ENCODE results near the gene PIK3R5.

PIK3R5 gene

GRCh38 chr17:8896641-8897635 is 68.6 kb downstream of the PIK3R5 start:
- DNase-seq, result no peak

GRCh38 chr17:8896087-8896486 is 69.4 kb downstream of the PIK3R5 start:
- no peak for DNase-seq

DNA sequence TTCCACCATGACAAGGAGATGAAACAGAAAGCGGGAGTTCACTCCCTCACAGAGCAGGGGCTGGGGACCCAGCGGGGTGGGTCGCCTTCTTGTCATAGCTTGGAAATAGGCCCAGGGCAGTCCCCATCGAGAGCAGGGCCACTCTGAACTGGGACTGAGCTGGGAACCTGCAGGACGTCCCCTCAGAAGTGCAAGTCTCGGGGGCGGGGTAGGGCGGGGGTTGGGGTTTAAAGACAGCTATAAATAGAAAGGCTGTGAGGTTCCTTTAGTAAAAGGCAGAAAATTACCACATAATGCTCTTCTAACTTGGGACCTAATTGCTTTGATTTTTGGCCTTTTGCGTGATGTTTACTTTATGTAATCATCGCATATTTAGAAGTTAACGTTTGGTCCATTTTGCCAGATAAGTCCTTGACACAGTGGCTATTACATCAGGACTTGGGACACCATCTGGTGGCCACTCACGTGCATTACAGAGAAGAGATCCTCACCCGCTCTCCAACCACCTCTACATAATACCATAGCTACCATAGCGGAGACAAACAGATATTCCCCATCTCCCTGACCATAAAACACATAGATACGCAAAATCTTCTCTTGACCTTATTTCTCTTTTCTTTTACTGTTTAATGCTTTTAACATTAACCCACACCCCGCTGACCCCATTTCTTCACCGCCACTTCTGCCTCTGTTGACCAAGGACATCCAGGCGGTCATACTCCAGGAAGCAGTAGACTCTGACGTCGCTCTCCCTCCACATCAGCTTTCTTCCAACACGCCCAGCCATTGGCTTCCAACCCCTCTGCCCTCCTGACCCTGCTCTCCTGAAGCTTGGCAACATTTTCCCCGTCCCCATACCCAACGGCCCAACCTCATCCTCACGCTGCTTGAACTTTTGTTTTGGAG is 70.6 kb downstream of the PIK3R5 start:
- peak; percentile 75 to 81 (median 76) for DNase-seq

DNA sequence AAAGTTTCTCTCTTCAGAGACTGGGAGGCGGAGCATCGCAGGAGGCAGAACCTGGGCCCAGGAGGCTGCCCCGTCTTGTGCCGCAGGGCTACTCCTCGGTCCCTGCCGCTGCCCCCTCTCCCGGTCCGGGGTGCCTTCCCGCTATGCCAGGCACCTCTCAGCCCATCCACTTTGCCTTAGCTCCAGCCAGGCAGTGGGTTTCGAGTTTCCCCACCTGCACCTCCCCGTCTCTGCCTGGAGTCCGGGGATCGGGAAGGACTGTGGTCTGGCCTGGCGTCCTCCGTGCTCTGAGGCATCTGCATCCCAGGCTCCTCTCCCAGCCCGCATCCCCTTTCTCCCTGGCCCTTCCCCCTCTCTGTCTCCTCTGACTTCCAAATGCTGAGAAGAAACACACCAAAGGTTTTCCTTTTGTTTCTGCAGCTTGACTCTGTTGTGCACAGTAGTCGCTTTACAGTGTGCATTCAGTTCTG is 71.3 kb downstream of the PIK3R5 start:
- DNase-seq, result no peak

- DNase-seq, result no peak
These were observed 71.8 kb downstream of the PIK3R5 start for GRCh38 chr17:8893621-8894201.

- DNase-seq, result peak in 1 of 4 experiments; percentile 15
These were observed 72.4 kb downstream of the PIK3R5 start for GRCh38 chr17:8893059-8893458.

DNA sequence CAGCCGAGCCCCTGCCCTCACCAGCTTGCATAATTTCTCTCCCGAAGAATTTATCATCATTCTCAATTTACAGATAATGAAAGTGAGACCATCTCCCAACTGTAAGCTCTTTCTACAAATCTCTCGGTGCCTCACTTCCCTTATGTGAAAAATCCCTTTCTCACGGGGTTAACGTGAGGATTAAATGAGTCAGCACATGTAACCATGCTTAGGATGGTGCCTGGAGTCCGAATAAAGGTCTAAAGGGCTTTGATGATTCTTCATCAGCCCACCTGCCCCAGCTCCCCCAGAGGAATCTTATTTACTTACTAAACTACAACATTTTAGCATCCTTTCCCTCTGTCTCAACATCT is 73.2 kb downstream of the PIK3R5 start:
- peak; percentile 26 to 57 (median 42) for DNase-seq

DNA sequence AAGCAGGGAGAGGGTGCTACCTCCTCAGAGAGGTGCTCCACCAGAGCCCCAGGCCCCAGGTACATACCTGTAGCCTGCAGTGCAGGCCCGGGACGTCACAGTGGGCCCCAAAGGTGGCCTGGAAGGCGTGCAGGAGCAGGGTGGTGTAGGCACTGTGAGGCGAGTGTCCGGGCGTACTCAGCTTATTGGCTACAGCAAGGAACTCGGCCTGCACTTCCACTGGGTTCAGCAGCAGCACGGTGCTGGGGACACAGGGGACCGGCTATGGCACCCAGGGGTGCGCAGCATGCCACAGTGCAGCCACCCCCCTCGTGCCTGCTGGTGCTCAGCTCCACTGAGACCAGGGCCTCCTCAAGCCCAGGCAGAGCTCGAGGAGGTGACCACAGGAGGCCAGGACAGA is 74.8 kb downstream of the PIK3R5 start:
- no peak for DNase-seq

GRCh38 chr17:8889458-8890210 is 75.9 kb downstream of the PIK3R5 start:
- DNase-seq, result no peak

GRCh38 chr17:8888704-8889302 is 76.7 kb downstream of the PIK3R5 start:
- no peak for DNase-seq

GRCh38 chr17:8887834-8888703 is 77.4 kb downstream of the PIK3R5 start:
- peak in 1 of 4 experiments; percentile 18 for DNase-seq

GRCh38 chr17:8887301-8887700 is 78.2 kb downstream of the PIK3R5 start:
- DNase-seq, result peak in 1 of 4 experiments; percentile 7

- DNase-seq, result no peak
These were observed 79.4 kb downstream of the PIK3R5 start for GRCh38 chr17:8885967-8886684.

DNA sequence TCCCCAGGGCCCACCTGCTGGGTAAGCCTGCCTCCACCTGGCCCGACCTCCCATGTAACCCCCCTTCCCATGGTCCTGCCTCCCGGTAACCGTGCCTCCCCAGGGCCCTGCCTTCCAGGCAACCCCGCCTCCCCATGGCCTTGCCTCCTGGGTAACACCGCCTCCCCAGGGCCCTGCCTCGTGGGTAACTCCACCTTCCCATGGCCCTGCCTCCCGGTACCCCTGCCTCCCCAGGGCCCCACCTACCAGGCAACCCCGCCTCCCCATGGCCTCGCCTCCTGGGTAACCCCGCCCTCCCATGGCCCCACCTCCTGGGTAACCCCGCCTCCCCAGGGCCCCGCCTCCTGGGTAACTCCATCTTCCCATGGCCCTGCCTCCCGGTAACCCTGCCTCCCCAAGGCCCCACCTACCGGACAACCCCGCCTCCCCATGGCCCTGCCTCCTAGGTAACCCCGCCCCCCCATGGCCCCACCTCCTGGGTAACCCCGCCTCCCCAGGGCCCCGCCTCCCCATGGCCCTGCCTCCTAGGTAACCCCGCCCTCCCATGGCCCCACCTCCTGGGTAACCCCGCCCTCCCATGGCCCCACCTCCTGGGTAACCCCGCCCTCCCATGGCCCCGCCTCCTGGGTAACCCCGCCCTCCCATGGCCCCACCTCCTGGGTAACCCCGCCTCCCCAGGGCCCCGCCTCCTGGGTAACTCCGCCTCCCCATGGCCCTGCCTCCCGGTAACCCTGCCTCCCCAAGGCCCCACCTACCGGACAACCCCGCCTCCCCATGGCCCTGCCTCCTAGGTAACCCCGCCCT is 80.1 kb downstream of the PIK3R5 start:
- DNase-seq, result peak in 3 of 4 experiments; percentile 26 to 47 (median 47)

DNA sequence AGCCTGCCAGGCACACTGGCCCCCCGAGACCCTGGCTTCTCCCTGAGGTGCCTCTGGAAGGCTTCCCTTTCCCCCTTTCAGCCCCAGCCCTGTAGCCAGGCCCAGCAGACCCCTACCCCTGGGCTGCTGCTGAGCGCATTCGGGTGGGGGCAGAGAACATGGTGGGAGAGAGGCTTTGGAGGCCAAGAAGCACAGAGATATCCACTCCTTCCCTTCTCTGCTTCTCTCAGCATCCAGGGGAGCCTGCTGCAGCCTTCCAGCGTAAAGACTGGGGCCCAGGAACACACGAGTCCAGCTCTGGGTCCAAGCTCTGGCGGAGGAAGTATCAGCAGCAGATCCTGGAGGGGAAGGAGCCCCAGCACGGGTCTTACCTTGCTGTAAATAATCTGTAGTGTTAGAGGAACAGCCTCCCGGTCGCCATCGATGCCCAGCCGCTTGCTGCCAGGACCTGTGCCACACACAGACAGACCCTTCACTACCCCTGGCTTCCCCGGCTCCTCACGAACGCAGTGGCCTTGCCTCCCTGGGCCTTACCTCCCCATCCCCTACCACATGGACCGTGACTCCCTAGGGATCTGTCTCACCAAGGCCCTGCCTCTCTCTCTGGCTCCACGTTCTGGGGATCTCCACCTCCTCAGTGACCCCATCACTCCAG is 81.0 kb downstream of the PIK3R5 start:
- no peak for DNase-seq

GRCh38 chr17:8883353-8883752 is 82.2 kb downstream of the PIK3R5 start:
- DNase-seq, result no peak

GRCh38 chr17:8881606-8882005 is 83.9 kb downstream of the PIK3R5 start:
- no peak for DNase-seq

- DNase-seq, result no peak
These were observed 85.0 kb downstream of the PIK3R5 start for GRCh38 chr17:8880466-8880865.
